Fibroblast of lung (primary cell): Measurements from ENCODE around the gene DKK3. TPM values are rescaled to one million over a fixed set of nuclear protein-coding genes. Genes with fewer than 3 reads are reported as not detected.

Experiments
- DNase-seq, 2 donors: peaks; one replicate each; pipeline versions ENCODE4 v3.0.0 to v3.0.0-alpha.2; 2010; ENCODE audit warnings: low read depth in 2 of 2
- H2AFZ ChIP-seq: 2 replicates; pipeline ENCODE4 v1.5.1; 2012; ENCODE audit warnings: low read length, control low read depth, inconsistent platforms
- H3K27ac ChIP-seq: 2 replicates; pipeline ENCODE4 v1.5.1; 2011; ENCODE audit warnings: low read length, control low read depth; ENCODE audit not compliant: insufficient read depth
- H3K27me3 ChIP-seq: 2 replicates; pipeline ENCODE4 v1.5.1; 2011; ENCODE audit warnings: mild to moderate bottlenecking, low read length; ENCODE audit not compliant: control insufficient read depth, insufficient read depth
- H3K36me3 ChIP-seq: 2 replicates; pipeline ENCODE4 v1.5.1; 2011; ENCODE audit warnings: low read length; ENCODE audit not compliant: control insufficient read depth, insufficient read depth
- H3K4me1 ChIP-seq: 2 replicates; pipeline ENCODE4 v1.5.1; 2011; ENCODE audit warnings: low read length; ENCODE audit not compliant: control insufficient read depth, insufficient read depth; ENCODE audit errors: extremely low read depth
- H3K4me2 ChIP-seq: 2 replicates; pipeline ENCODE4 v1.5.1; 2011; ENCODE audit warnings: low read length, control low read depth; ENCODE audit not compliant: insufficient read depth; ENCODE audit errors: extremely low read depth
- H3K4me3 ChIP-seq, 4 experiments: fragments of 200-600 bp in 1 of 4; sonication (generic) in 1 of 4; replicated peaks in 1 of 4; 2 replicates each; pipeline ENCODE4 v1.5.1; 2011 to 2016; ENCODE audit warnings: low read length in 4 of 4, low read depth in 3 of 4, mild to moderate bottlenecking in 3 of 4, control low read depth in 2 of 4, inconsistent platforms in 1 of 4, mixed read lengths in 1 of 4; ENCODE audit not compliant: insufficient read depth in 1 of 4; ENCODE audit errors: control extremely low read depth in 1 of 4
- H3K79me2 ChIP-seq: 2 replicates; pipeline ENCODE4 v1.5.1; 2012; ENCODE audit warnings: mild to moderate bottlenecking, low read length, inconsistent platforms; ENCODE audit not compliant: control insufficient read depth, insufficient read depth
- H3K9ac ChIP-seq: 2 replicates; pipeline ENCODE4 v1.5.1; 2011; ENCODE audit warnings: mild to moderate bottlenecking, low read length, control low read depth; ENCODE audit not compliant: insufficient read depth
- H3K9me3 ChIP-seq: 2 replicates; pipeline ENCODE4 v1.5.1; 2012; ENCODE audit warnings: low read depth, low read length; ENCODE audit not compliant: control insufficient read depth, insufficient read depth
- H4K20me1 ChIP-seq: 2 replicates; pipeline ENCODE4 v1.5.1; 2011; ENCODE audit warnings: low read length; ENCODE audit not compliant: control insufficient read depth, insufficient read depth; ENCODE audit errors: extremely low read depth
- EZH2 ChIP-seq: IDR thresholded peaks from 2 replicates; pipeline ENCODE4 v1.5.1; 2012; ENCODE audit warnings: low read length, control low read depth, mild to moderate bottlenecking; ENCODE audit errors: missing control alignments
- polyA plus RNA-seq, 2 donors: library from polyadenylated mRNA; depleted of rRNA in 1 of 2; stranded (reverse) in 1 of 2; unstranded in 1 of 2; fragments of >200 nt; gene quantifications; 2 replicates each; pipeline ENCODE4 v1.2.1, GENCODE V29; 2011 to 2012; ENCODE audit warnings: missing spikeins in 1 of 2
- total RNA-seq: library from RNA; depleted of rRNA; stranded (reverse); fragments of >200 nt; gene quantifications from 2 replicates; pipeline ENCODE4 v1.2.1, GENCODE V29; 2014
- TF ChIP-seq, protein P1 (sequence below), 2 donors: IDR thresholded peaks in 1 of 2; conservative IDR thresholded peaks in 1 of 2; 1 replicate in 1 of 2; 2 replicates in 1 of 2; pipeline ENCODE4 v1.5.1; 2011 to 2012; ENCODE audit warnings: low read length in 2 of 2, control low read depth in 1 of 2, inconsistent platforms in 1 of 2, low read depth in 1 of 2, mild to moderate bottlenecking in 1 of 2

DKK3 gene
- total and polyA plus RNA-seq, 2 donors (not counting 1 experiment from before 2014, with no cell fraction given): 1,064 to 1,566 TPM

DNA sequence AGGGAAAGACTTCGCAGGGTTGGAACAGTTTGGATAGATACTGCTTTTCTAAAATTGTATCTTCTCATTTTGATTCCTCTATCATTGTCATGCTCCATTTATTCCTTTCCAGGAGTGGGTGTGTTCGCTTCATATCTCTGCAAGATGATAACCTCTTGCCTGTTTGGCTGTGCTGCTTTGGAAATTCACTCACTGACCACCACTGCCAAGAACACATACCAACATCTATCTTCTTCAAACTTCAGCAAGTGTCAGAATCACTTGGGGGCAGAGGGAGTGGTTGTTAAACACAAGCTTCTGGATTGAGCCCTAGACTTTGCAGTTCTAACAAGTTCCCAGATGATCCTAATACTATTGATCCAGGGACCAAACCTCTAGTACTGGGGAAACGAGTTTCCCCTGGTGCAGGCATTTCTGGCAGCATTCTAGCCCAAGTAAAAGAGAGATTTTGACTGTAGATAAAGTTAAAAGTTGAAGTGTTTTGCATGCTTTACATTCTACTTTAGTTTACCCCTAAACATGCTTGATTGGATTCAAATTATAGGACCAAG, 11.5 kb upstream of the DKK3 start:
- H3K4me1 ChIP-seq: no peaks in the 10 kb centered on the region
- H3K36me3 ChIP-seq: no peaks in the 10 kb centered on the region
- H3K4me2 ChIP-seq: peak overlapping the region; percentile 46
- H3K27ac ChIP-seq: no peak overlapping the region
- TF ChIP-seq EZH2: no peak
- TF ChIP-seq, protein P1, sequence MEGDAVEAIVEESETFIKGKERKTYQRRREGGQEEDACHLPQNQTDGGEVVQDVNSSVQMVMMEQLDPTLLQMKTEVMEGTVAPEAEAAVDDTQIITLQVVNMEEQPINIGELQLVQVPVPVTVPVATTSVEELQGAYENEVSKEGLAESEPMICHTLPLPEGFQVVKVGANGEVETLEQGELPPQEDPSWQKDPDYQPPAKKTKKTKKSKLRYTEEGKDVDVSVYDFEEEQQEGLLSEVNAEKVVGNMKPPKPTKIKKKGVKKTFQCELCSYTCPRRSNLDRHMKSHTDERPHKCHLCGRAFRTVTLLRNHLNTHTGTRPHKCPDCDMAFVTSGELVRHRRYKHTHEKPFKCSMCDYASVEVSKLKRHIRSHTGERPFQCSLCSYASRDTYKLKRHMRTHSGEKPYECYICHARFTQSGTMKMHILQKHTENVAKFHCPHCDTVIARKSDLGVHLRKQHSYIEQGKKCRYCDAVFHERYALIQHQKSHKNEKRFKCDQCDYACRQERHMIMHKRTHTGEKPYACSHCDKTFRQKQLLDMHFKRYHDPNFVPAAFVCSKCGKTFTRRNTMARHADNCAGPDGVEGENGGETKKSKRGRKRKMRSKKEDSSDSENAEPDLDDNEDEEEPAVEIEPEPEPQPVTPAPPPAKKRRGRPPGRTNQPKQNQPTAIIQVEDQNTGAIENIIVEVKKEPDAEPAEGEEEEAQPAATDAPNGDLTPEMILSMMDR (conservative IDR thresholded peaks at IDR 0.05 in 1 of 2, IDR thresholded peaks at IDR 0.05 in 1 of 2; ENCODE audit: low read depth in 1 of 2, low read length in 2 of 2): no peak
- H4K20me1 ChIP-seq: no peaks in the 10 kb centered on the region
- no peaks in the 10 kb centered on the region for H3K9me3 ChIP-seq
- H2AFZ ChIP-seq: no peak overlapping the region
- H3K79me2 ChIP-seq: no peaks in the 10 kb centered on the region
- H3K9ac ChIP-seq: no peak overlapping the region
- no peaks in the 10 kb centered on the region for H3K27me3 ChIP-seq
- H3K4me3 ChIP-seq: no peak overlapping the region
- DNase-seq: peak in 1 of 2 donors; percentile 46

DNA sequence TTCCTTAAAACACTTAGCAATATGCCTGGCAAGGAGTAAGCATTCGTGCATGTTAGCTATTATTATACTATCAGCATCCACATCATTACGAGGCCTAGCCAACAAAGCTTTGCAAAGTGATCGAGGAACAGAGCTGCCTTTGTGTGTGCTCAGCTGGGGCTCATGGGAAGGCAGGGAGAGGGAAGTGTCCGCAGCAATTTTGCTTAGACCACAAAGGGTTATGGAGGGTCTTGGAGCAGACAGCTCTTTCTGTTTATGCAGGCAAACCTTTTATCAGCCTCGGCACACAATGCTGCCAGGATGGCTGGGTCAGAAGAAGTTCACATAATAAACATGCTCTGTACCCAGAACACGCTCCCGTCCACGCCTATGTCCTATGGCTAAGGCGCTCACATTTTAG, 10.9 kb upstream of the DKK3 start:
- Histone ChIP-seq H3K4me2 (no peak overlapping the region), H3K9me3 (no peaks in the 10 kb centered on the region), H3K27me3 (no peaks in the 10 kb centered on the region), H3K9ac (no peak overlapping the region), H2AFZ (no peak overlapping the region), H4K20me1 (no peaks in the 10 kb centered on the region), H3K27ac (no peak overlapping the region), H3K36me3 (no peaks in the 10 kb centered on the region), H3K4me3 (no peak overlapping the region), H3K4me1 (no peaks in the 10 kb centered on the region), H3K79me2 (no peaks in the 10 kb centered on the region)
- DNase-seq: peak; percentile 79 to 96
- TF ChIP-seq, protein P1 (conservative IDR thresholded peaks at IDR 0.05 in 1 of 2, IDR thresholded peaks at IDR 0.05 in 1 of 2; ENCODE audit: low read depth in 1 of 2, low read length in 2 of 2): no peak
- TF ChIP-seq EZH2: no peak

DNA sequence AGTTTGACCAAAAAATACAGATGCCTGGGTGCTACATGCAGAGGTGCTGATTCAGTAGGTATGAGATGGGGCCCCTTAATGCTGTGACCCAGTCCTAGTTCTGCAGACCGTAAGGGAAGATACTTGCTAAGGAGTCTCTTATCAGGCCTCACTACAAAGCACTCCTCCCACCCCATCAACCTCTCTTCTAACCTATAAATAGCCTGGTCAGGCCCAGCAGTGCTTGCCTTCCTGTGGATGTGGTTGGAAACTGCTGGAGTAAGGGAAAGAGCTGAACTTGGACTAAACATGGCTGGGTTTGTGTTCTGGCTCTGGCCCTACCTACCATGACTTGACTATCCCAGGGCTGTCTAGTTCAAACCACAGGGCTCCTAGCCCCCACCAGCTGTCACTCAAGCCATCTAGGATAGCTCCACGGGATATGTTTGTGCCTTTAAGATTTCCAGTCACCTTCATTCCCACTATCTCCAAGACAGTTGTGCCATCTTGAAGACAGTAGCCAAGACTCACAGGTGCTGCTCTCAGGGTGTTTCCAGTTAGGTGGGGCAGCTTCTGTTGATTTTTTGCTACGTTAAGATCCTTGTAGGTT, 9.5 kb upstream of the DKK3 start:
- no peaks in the 10 kb centered on the region for H3K4me1 ChIP-seq
- H3K27me3 ChIP-seq: no peaks in the 10 kb centered on the region
- H2AFZ ChIP-seq: no peak overlapping the region
- no peak overlapping the region for H3K27ac ChIP-seq
- DNase-seq: peak in 1 of 2 donors; percentile 80
- no peaks in the 10 kb centered on the region for H3K9me3 ChIP-seq
- no peaks in the 10 kb centered on the region for H4K20me1 ChIP-seq
- no peaks in the 10 kb centered on the region for H3K79me2 ChIP-seq
- no peak for TF ChIP-seq EZH2
- TF ChIP-seq, protein P1 (conservative IDR thresholded peaks at IDR 0.05 in 1 of 2, IDR thresholded peaks at IDR 0.05 in 1 of 2; ENCODE audit: low read depth in 1 of 2, low read length in 2 of 2): no peak
- H3K4me3 ChIP-seq: no peak overlapping the region
- no peak overlapping the region for H3K4me2 ChIP-seq
- H3K9ac ChIP-seq: no peak overlapping the region
- no peaks in the 10 kb centered on the region for H3K36me3 ChIP-seq
